ENCODE data around the gene ZFP3. TPM values are rescaled to one million over a fixed set of nuclear protein-coding genes. Genes with fewer than 3 reads are reported as not detected.

Gene ZFP3
- total and polyA plus RNA-seq, 7 donors: 3.7 to 12.3 (median 7.7) TPM

GRCh38 chr17:5092218-5093010 is 14.1 kb downstream of the ZFP3 start:
- intact Hi-C loops (cut with DNase I): no loop called here
- peaks cover 35 to 47% of the 10 kb centered on the region in 2 donors for H3K36me3 ChIP-seq (ENCODE audit: insufficient read depth in 1 of 2, low read depth in 1 of 2)
- no peak overlapping the region for H3K27ac ChIP-seq
- TF ChIP-seq CTCF (IDR thresholded peaks at IDR 0.05): no peak
- ATAC-seq (no peak), DNase-seq (no peak)
- WGBS, 3 donors: 96 to 99% (median 97%) methylated on average over 6 of the region's 6 CpGs
- H3K4me1 ChIP-seq: no peaks in the 10 kb centered on the region
- H3K27me3 ChIP-seq (ENCODE audit: insufficient read depth in 3 of 3, low read length in 2 of 3): no peaks in the 10 kb centered on the region
- peaks cover 87% of the 10 kb centered on the region for H3K9me3 ChIP-seq
- H3K4me3 ChIP-seq: no peak overlapping the region

GRCh38 chr17:5096731-5097100 is 18.4 kb downstream of the ZFP3 start:
- intact Hi-C loops (cut with DNase I): no loop called here
- ATAC-seq (no peak), DNase-seq (no peak)

GRCh38 chr17:5097101-5097834 is 19.0 kb downstream of the ZFP3 start:
- DNase-seq (peak; percentile 47 to 75), ATAC-seq (peak in 3 of 4 donors; percentile 25 to 53 (median 53))
- H3K27me3 ChIP-seq (ENCODE audit: insufficient read depth in 3 of 3, low read length in 2 of 3): no peaks in the 10 kb centered on the region
- intact Hi-C loops (cut with DNase I): no loop called here
- TF ChIP-seq CTCF (IDR thresholded peaks at IDR 0.05): no peak
- 0 to 2% (median 1%) methylated on average over 60 to 63 of the region's 63 CpGs for WGBS, 3 donors
- peak overlapping the region; percentile 61 for H3K4me3 ChIP-seq
- H3K9me3 ChIP-seq: peaks cover 41% of the 10 kb centered on the region
- no peaks in the 10 kb centered on the region for H3K4me1 ChIP-seq
- peak overlapping the region; percentile 1 for H3K27ac ChIP-seq
- peaks cover under 1 to 9% of the 10 kb centered on the region in 2 donors for H3K36me3 ChIP-seq (ENCODE audit: insufficient read depth in 1 of 2, low read depth in 1 of 2)

More at GRCh38 chr17:5096731-5097100, 18.4 kb downstream of the ZFP3 start:
- no peak for TF ChIP-seq CTCF (IDR thresholded peaks at IDR 0.05)
- Histone ChIP-seq H3K9me3 (peaks cover 46% of the 10 kb centered on the region), H3K27ac (no peak overlapping the region), H3K27me3 (ENCODE audit: insufficient read depth in 3 of 3, low read length in 2 of 3) (no peaks in the 10 kb centered on the region), H3K4me3 (peak overlapping the region; percentile 61), H3K36me3 (ENCODE audit: insufficient read depth in 1 of 2, low read depth in 1 of 2) (peaks cover 6 to 15% of the 10 kb centered on the region in 2 donors), H3K4me1 (no peaks in the 10 kb centered on the region)
- 13 to 16% (median 15%) methylated on average over 7 of the region's 7 CpGs for WGBS, 3 donors

GRCh38 chr17:5099271-5099670 is 21.0 kb downstream of the ZFP3 start:
- no peaks in the 10 kb centered on the region for H3K27me3 ChIP-seq (ENCODE audit: insufficient read depth in 3 of 3, low read length in 2 of 3)
- H3K4me1 ChIP-seq: no peaks in the 10 kb centered on the region
- no peak overlapping the region for H3K4me3 ChIP-seq
- peaks cover 26% of the 10 kb centered on the region for H3K9me3 ChIP-seq
- H3K27ac ChIP-seq: no peak overlapping the region
- WGBS, 3 donors: 73 to 77% (median 74%) methylated on average over 5 of the region's 5 CpGs
- intact Hi-C loops (cut with DNase I): no loop called here
- no peaks in the 10 kb centered on the region for H3K36me3 ChIP-seq (ENCODE audit: insufficient read depth in 1 of 2, low read depth in 1 of 2)
- ATAC-seq (no peak), DNase-seq (no peak)
- no peak for TF ChIP-seq CTCF (IDR thresholded peaks at IDR 0.05)

Measured in psoas muscle (tissue), 8 donors.